Osteoblast (primary cell): Measurements from ENCODE around the gene ERBB4. TPM values are rescaled to one million over a fixed set of nuclear protein-coding genes. Genes with fewer than 3 reads are reported as not detected.

ENCODE experiments used
- DNase-seq: peaks from one replicate; pipeline ENCODE4 v3.0.0; 2011; ENCODE audit warnings: low spot score, mixed read lengths; ENCODE audit not compliant: insufficient read length; ENCODE audit errors: missing footprints
- H2AFZ ChIP-seq: 2 replicates; pipeline ENCODE4 v1.6.0; 2011; ENCODE audit warnings: mild to moderate bottlenecking, low read length
- H3K27ac ChIP-seq: 2 replicates; pipeline ENCODE4 v1.5.1; 2011; ENCODE audit warnings: mild to moderate bottlenecking, low read depth, low read length, moderate library complexity
- H3K27me3 ChIP-seq: 2 replicates; pipeline ENCODE4 v1.6.0; 2012; ENCODE audit warnings: mild to moderate bottlenecking, control low read depth, inconsistent platforms, low read length, moderate library complexity; ENCODE audit not compliant: insufficient read depth
- H3K36me3 ChIP-seq: 2 replicates; pipeline ENCODE4 v1.5.1; 2011; ENCODE audit warnings: mild to moderate bottlenecking, low read length, control low read depth, moderate library complexity; ENCODE audit not compliant: insufficient read depth
- H3K4me1 ChIP-seq: 2 replicates; pipeline ENCODE4 v1.5.1; 2011; ENCODE audit warnings: mild to moderate bottlenecking, low read length, control low read depth, moderate library complexity; ENCODE audit not compliant: insufficient read depth
- H3K4me2 ChIP-seq: 2 replicates; pipeline ENCODE4 v1.6.0; 2011; ENCODE audit warnings: mild to moderate bottlenecking, low read length; ENCODE audit not compliant: insufficient read depth
- H3K4me3 ChIP-seq: fragments of 200-600 bp; sonication (generic); 3 replicates; pipeline ENCODE4 v1.5.1; 2012; ENCODE audit warnings: mild to moderate bottlenecking, low read length, inconsistent platforms; ENCODE audit not compliant: insufficient read depth
- H3K79me2 ChIP-seq: 2 replicates; pipeline ENCODE4 v1.6.0; 2012; ENCODE audit warnings: mild to moderate bottlenecking, low read length, control low read depth, inconsistent platforms; ENCODE audit not compliant: insufficient read depth
- H3K9me3 ChIP-seq: 2 replicates; pipeline ENCODE4 v1.5.1; 2011; ENCODE audit warnings: low read depth, low read length, control low read depth
- H4K20me1 ChIP-seq: 2 replicates; pipeline ENCODE4 v1.6.0; 2012; ENCODE audit warnings: mild to moderate bottlenecking, low read length, control low read depth; ENCODE audit not compliant: insufficient read depth
- total RNA-seq: library from RNA; depleted of rRNA; stranded (reverse); fragments of >200 nt; gene quantifications from 2 replicates; pipeline ENCODE4 v1.2.3, GENCODE V29; 2012
- TF ChIP-seq, protein P1 (sequence below): IDR thresholded peaks from 2 replicates; pipeline ENCODE4 v1.5.1; 2011; ENCODE audit warnings: mild to moderate bottlenecking, low read depth, low read length, moderate library complexity; ENCODE audit errors: extremely low read depth

ERBB4 gene
- total RNA-seq, 1 donor: under 0.01 TPM

GRCh38 chr2:212064318-212064717, 474.3 kb downstream of the ERBB4 start:
- no peaks in the 10 kb centered on the region for H3K27me3 ChIP-seq
- H4K20me1 ChIP-seq: no peaks in the 10 kb centered on the region
- no peaks in the 10 kb centered on the region for H3K4me1 ChIP-seq
- no peak overlapping the region for H3K4me2 ChIP-seq
- no peak overlapping the region for H3K4me3 ChIP-seq
- no peaks in the 10 kb centered on the region for H3K79me2 ChIP-seq
- no peaks in the 10 kb centered on the region for H3K9me3 ChIP-seq
- no peak for DNase-seq
- H3K27ac ChIP-seq: no peak overlapping the region
- H2AFZ ChIP-seq: no peak overlapping the region
- TF ChIP-seq, protein P1, sequence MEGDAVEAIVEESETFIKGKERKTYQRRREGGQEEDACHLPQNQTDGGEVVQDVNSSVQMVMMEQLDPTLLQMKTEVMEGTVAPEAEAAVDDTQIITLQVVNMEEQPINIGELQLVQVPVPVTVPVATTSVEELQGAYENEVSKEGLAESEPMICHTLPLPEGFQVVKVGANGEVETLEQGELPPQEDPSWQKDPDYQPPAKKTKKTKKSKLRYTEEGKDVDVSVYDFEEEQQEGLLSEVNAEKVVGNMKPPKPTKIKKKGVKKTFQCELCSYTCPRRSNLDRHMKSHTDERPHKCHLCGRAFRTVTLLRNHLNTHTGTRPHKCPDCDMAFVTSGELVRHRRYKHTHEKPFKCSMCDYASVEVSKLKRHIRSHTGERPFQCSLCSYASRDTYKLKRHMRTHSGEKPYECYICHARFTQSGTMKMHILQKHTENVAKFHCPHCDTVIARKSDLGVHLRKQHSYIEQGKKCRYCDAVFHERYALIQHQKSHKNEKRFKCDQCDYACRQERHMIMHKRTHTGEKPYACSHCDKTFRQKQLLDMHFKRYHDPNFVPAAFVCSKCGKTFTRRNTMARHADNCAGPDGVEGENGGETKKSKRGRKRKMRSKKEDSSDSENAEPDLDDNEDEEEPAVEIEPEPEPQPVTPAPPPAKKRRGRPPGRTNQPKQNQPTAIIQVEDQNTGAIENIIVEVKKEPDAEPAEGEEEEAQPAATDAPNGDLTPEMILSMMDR: no peak
- H3K36me3 ChIP-seq: no peaks in the 10 kb centered on the region

DNA sequence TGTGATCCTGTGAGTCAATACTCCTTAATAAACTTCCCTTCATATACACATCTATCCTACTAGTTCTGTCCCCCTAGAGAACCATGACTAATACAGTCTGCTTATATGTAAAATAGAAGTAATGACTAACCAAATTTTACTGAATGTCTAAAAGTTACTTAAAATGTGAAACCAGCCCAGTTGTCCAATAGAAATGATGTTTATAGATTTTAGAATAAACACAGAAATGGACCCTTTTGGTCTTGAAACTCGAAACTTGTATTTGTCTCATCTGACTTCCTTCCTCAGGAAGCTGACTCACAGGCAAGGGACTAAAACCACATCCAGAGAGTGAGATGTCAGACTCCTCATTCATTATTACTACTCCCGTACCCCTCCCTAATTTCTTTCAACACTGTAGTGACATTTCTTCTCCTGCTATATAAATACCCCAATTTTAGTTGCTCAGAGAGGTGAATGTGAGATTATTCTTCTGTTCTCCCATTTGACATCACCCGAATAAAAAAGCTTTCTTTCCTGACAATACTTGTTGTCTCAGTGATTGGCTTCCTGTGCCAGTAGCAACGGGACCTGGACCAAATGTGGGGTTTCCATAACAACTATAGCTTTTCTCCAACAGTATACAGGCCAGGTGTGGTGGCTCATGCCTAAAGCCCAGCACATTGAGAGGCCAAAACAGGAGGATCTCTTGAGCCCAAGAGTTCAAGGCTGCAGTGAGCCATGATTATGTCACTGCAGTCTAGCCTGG, 486.0 kb downstream of the ERBB4 start:
- TF ChIP-seq, protein P1: no peak
- Histone ChIP-seq H3K4me2 (peak overlapping the region; percentile 29), H2AFZ (peak overlapping the region; percentile 23), H4K20me1 (no peaks in the 10 kb centered on the region), H3K27me3 (no peaks in the 10 kb centered on the region), H3K9me3 (peaks cover 2% of the 10 kb centered on the region), H3K36me3 (no peaks in the 10 kb centered on the region), H3K4me3 (no peak overlapping the region), H3K79me2 (no peaks in the 10 kb centered on the region), H3K4me1 (peaks cover 6% of the 10 kb centered on the region), H3K27ac (peak overlapping the region; percentile 68)
- peak; percentile 87 for DNase-seq

GRCh38 chr2:212050871-212051270, 487.7 kb downstream of the ERBB4 start:
- Histone ChIP-seq H3K27me3 (no peaks in the 10 kb centered on the region), H3K36me3 (no peaks in the 10 kb centered on the region), H3K27ac (no peak overlapping the region), H3K4me3 (no peak overlapping the region), H3K9me3 (peaks cover 2% of the 10 kb centered on the region), H3K4me1 (peaks cover 6% of the 10 kb centered on the region), H2AFZ (peak overlapping the region; percentile 19), H3K79me2 (no peaks in the 10 kb centered on the region), H3K4me2 (no peak overlapping the region), H4K20me1 (no peaks in the 10 kb centered on the region)
- TF ChIP-seq, protein P1: no peak
- no peak for DNase-seq

GRCh38 chr2:212042562-212042961, 496.0 kb downstream of the ERBB4 start:
- H3K9me3 ChIP-seq: no peaks in the 10 kb centered on the region
- TF ChIP-seq, protein P1: no peak
- H3K79me2 ChIP-seq: no peaks in the 10 kb centered on the region
- H4K20me1 ChIP-seq: no peaks in the 10 kb centered on the region
- no peaks in the 10 kb centered on the region for H3K4me1 ChIP-seq
- H3K4me2 ChIP-seq: no peak overlapping the region
- no peaks in the 10 kb centered on the region for H3K36me3 ChIP-seq
- no peak overlapping the region for H2AFZ ChIP-seq
- no peak overlapping the region for H3K4me3 ChIP-seq
- no peaks in the 10 kb centered on the region for H3K27me3 ChIP-seq
- H3K27ac ChIP-seq: no peak overlapping the region
- no peak for DNase-seq
